Stimulated activated CD8-positive, alpha-beta memory T cell treated with anti-CD3 and anti-CD28 coated beads, Interleukin-15, amount 100 ng/mL, for 24 hours (primary cell): ENCODE measurements around the gene NXN.
A peak's percentile ranks its signal among the peaks of the same experiment; 100 is the strongest.
"Not testable (repeated sequence)": the region's sequence is repeated elsewhere in the genome, so short reads cannot be mapped to it uniquely, and the experiment has no call there.

Experiments used
- DNase-seq: peaks from one replicate; pipeline ENCODE4 v3.0.0-alpha.2; 2020; ENCODE audit warnings: low read depth

The NXN gene

GRCh38 chr17:799261-799660 is 180.3 kb downstream of the NXN start:
- DNase-seq, result no peak

- no peak for DNase-seq
These were observed 181.3 kb downstream of the NXN start for GRCh38 chr17:798246-798645.

- DNase-seq, result no peak
These were observed 182.2 kb downstream of the NXN start for GRCh38 chr17:797236-797840.

- DNase-seq, result no peak
These were observed 183.0 kb downstream of the NXN start for GRCh38 chr17:796609-797008.

- DNase-seq, result no peak
These were observed 183.9 kb downstream of the NXN start for GRCh38 chr17:795721-796120.

GRCh38 chr17:795276-795675 is 184.3 kb downstream of the NXN start:
- DNase-seq, result no peak

- peak; percentile 15 for DNase-seq
These were observed 184.7 kb downstream of the NXN start for GRCh38 chr17:794876-795275.

- DNase-seq, result no peak
These were observed 187.3 kb downstream of the NXN start for GRCh38 chr17:792277-792676.

- DNase-seq, result no peak
These were observed 187.7 kb downstream of the NXN start for GRCh38 chr17:791829-792228.

- not testable (repeated sequence) for DNase-seq
These were observed 188.7 kb downstream of the NXN start for GRCh38 chr17:790874-791247.

GRCh38 chr17:789931-790873 is 189.4 kb downstream of the NXN start:
- DNase-seq, result not testable (repeated sequence)

- no peak for DNase-seq
These were observed 190.3 kb downstream of the NXN start for GRCh38 chr17:789160-789840.

GRCh38 chr17:788551-788950 is 191.0 kb downstream of the NXN start:
- DNase-seq, result no peak

GRCh38 chr17:787641-788221 is 191.8 kb downstream of the NXN start:
- no peak for DNase-seq

GRCh38 chr17:785901-786300 is 193.7 kb downstream of the NXN start:
- DNase-seq, result not testable (repeated sequence)

GRCh38 chr17:784143-784542 is 195.4 kb downstream of the NXN start:
- no peak for DNase-seq

GRCh38 chr17:781805-782731 is 197.5 kb downstream of the NXN start, which contains the start of the genes GLOD4 and MRM3:
Gene GLOD4, minus strand, starts transcription at chr17:782280. Its CDS starts 25 bp downstream, at chr17:782255.
Gene MRM3, plus strand, starts transcription at chr17:782353. Its CDS starts 26 bp downstream, at chr17:782379.
- DNase-seq, result peak; percentile 98

- DNase-seq, result no peak
These were observed 201.5 kb downstream of the NXN start for GRCh38 chr17:778096-778495.

GRCh38 chr17:774313-774584 is 205.3 kb downstream of the NXN start:
- DNase-seq, result no peak

GRCh38 chr17:773467-774312 is 205.9 kb downstream of the NXN start:
- no peak for DNase-seq

- no peak for DNase-seq
These were observed 206.6 kb downstream of the NXN start for GRCh38 chr17:773016-773415.
